HEK293 (cell line): Measurements from ENCODE around the gene FYCO1.

ENCODE experiments used
- CTCF ChIA-PET: fragments of 350-600 bp; formaldehyde crosslinking; extraction: SDS; loops from one replicate; lab custom pipeline; 2021; ENCODE audit warnings: antibody characterized with exemption; lab: Yijun Ruan, JAX
- POLR2A ChIA-PET: fragments of 300-600 bp; formaldehyde crosslinking; extraction: SDS; loops from one replicate; lab custom pipeline; 2020; ENCODE audit warnings: antibody characterized with exemption, inconsistent platforms; lab: Yijun Ruan, JAX
- H3K27ac ChIP-seq: fragments of 200-500 bp; sonication (Bioruptor generic); 2 replicates; pipeline ENCODE4 v1.5.1; 2014; ENCODE audit warnings: low read depth, low read length, control low read depth, inconsistent platforms; ENCODE audit errors: extremely low read depth
- H3K36me3 ChIP-seq, 2 experiments: fragments of 200-500 bp in 1 of 2; sonication (Bioruptor generic) in 1 of 2; 1 replicate in 1 of 2; 2 replicates in 1 of 2; pipeline ENCODE4 v1.5.1; 2014 to 2017; ENCODE audit warnings: inconsistent platforms in 2 of 2, low read length in 2 of 2; ENCODE audit not compliant: control insufficient read depth in 2 of 2, insufficient read depth in 1 of 2
- H3K4me1 ChIP-seq: fragments of 200-500 bp; sonication (Bioruptor generic); 2 replicates; pipeline ENCODE4 v1.5.1; 2014; ENCODE audit warnings: mild to moderate bottlenecking, low read length, inconsistent platforms; ENCODE audit not compliant: control insufficient read depth, insufficient read depth
- H3K4me3 ChIP-seq: 2 replicates; pipeline ENCODE4 v1.5.1; 2011; ENCODE audit warnings: low read depth, mild to moderate bottlenecking, control low read depth, low read length, moderate library complexity
- H3K9me3 ChIP-seq: fragments of 200-500 bp; sonication (Bioruptor generic); 2 replicates; pipeline ENCODE4 v1.5.1; 2014; ENCODE audit warnings: low read depth, low read length, inconsistent platforms; ENCODE audit not compliant: control insufficient read depth, insufficient read depth
- GLIS2 ChIP-seq: fragments of 450-650 bp; formaldehyde crosslinking; IDR thresholded peaks from 2 replicates; pipeline ENCODE4 v1.5.1; 2016; ENCODE audit warnings: missing biosample characterization, missing genetic modification characterization
- MZF1 ChIP-seq: fragments of 450-650 bp; formaldehyde crosslinking; IDR thresholded peaks from 2 replicates; pipeline ENCODE4 v1.5.1; 2017; ENCODE audit warnings: missing biosample characterization, missing genetic modification characterization, borderline replicate concordance
- PRDM1 ChIP-seq: fragments of 450-650 bp; formaldehyde crosslinking; IDR thresholded peaks from 2 replicates; pipeline ENCODE4; 2016; ENCODE audit warnings: missing biosample characterization, missing genetic modification characterization
- YY2 ChIP-seq: fragments of 450-650 bp; formaldehyde crosslinking; IDR thresholded peaks from 2 replicates; pipeline ENCODE4 v1.5.1; 2016; ENCODE audit warnings: missing biosample characterization, missing genetic modification characterization
- ZBTB48 ChIP-seq: fragments of 450-650 bp; formaldehyde crosslinking; IDR thresholded peaks from 2 replicates; pipeline ENCODE4 v1.5.1; 2016; ENCODE audit warnings: missing biosample characterization, missing genetic modification characterization
- ZBTB8A ChIP-seq: fragments of 450-650 bp; formaldehyde crosslinking; IDR thresholded peaks from 2 replicates; pipeline ENCODE4 v1.5.1; 2016; ENCODE audit warnings: missing biosample characterization, missing genetic modification characterization
- ZFP41 ChIP-seq: fragments of 450-650 bp; formaldehyde crosslinking; IDR thresholded peaks from 2 replicates; pipeline ENCODE4 v1.5.1; 2016; ENCODE audit warnings: missing biosample characterization, missing genetic modification characterization, borderline replicate concordance
- ZNF10 ChIP-seq: fragments of 450-650 bp; formaldehyde crosslinking; IDR thresholded peaks from 2 replicates; pipeline ENCODE4 v1.5.1; 2017; ENCODE audit warnings: missing biosample characterization, missing genetic modification characterization
- ZNF175 ChIP-seq: fragments of 450-650 bp; formaldehyde crosslinking; IDR thresholded peaks from 2 replicates; pipeline ENCODE4 v1.5.1; 2016; ENCODE audit warnings: missing biosample characterization, missing genetic modification characterization
- ZNF184 ChIP-seq: fragments of 450-650 bp; IDR thresholded peaks from 2 replicates; pipeline ENCODE4 v1.5.1; 2018; ENCODE audit warnings: missing biosample characterization, mild to moderate bottlenecking, missing genetic modification characterization
- ZNF221 ChIP-seq: fragments of 450-650 bp; formaldehyde crosslinking; IDR thresholded peaks from 2 replicates; pipeline ENCODE4 v1.5.1; 2017; ENCODE audit warnings: missing biosample characterization, missing genetic modification characterization, borderline replicate concordance
- ZNF391 ChIP-seq: fragments of 450-650 bp; formaldehyde crosslinking; IDR thresholded peaks from 2 replicates; pipeline ENCODE4 v1.5.1; 2016; ENCODE audit warnings: low read depth, missing biosample characterization, missing genetic modification characterization, borderline replicate concordance
- ZNF394 ChIP-seq: fragments of 450-650 bp; formaldehyde crosslinking; IDR thresholded peaks from 2 replicates; pipeline ENCODE4 v1.5.1; 2016; ENCODE audit warnings: missing biosample characterization, missing genetic modification characterization, mild to moderate bottlenecking, moderate library complexity, borderline replicate concordance
- ZNF416 ChIP-seq: fragments of 450-650 bp; formaldehyde crosslinking; IDR thresholded peaks from 2 replicates; pipeline ENCODE4 v1.5.1; 2016; ENCODE audit warnings: missing biosample characterization, missing genetic modification characterization
- ZNF514 ChIP-seq: fragments of 450-650 bp; formaldehyde crosslinking; IDR thresholded peaks from 2 replicates; pipeline ENCODE4 v1.5.1; 2016; ENCODE audit warnings: missing biosample characterization, missing genetic modification characterization
- ZNF555 ChIP-seq: fragments of 450-650 bp; formaldehyde crosslinking; conservative IDR thresholded peaks from 2 replicates; pipeline ENCODE4 v1.5.1; 2017; ENCODE audit warnings: missing biosample characterization, mild to moderate bottlenecking, missing genetic modification characterization, inconsistent platforms
- ZNF658 ChIP-seq: fragments of 450-650 bp; formaldehyde crosslinking; IDR thresholded peaks from 2 replicates; pipeline ENCODE4; 2016; ENCODE audit warnings: missing biosample characterization, missing genetic modification characterization
- ZNF785 ChIP-seq: fragments of 450-650 bp; formaldehyde crosslinking; IDR thresholded peaks from 2 replicates; pipeline ENCODE4 v1.5.1; 2016; ENCODE audit warnings: missing biosample characterization, missing genetic modification characterization
- ZSCAN16 ChIP-seq: fragments of 450-650 bp; formaldehyde crosslinking; IDR thresholded peaks from 2 replicates; pipeline ENCODE4 v1.5.1; 2016; ENCODE audit warnings: missing biosample characterization, missing genetic modification characterization
- TF ChIP-seq, protein P1 (sequence below): fragments of 450-650 bp; formaldehyde crosslinking; conservative IDR thresholded peaks from 2 replicates; pipeline ENCODE4 v1.5.1; 2016; ENCODE audit warnings: low read depth, missing biosample characterization, missing genetic modification characterization
- TF ChIP-seq, protein P2 (sequence below): fragments of 450-650 bp; formaldehyde crosslinking; IDR thresholded peaks from 2 replicates; pipeline ENCODE4 v1.5.1; 2016; ENCODE audit warnings: missing biosample characterization, missing genetic modification characterization, low read depth

Gene FYCO1

DNA sequence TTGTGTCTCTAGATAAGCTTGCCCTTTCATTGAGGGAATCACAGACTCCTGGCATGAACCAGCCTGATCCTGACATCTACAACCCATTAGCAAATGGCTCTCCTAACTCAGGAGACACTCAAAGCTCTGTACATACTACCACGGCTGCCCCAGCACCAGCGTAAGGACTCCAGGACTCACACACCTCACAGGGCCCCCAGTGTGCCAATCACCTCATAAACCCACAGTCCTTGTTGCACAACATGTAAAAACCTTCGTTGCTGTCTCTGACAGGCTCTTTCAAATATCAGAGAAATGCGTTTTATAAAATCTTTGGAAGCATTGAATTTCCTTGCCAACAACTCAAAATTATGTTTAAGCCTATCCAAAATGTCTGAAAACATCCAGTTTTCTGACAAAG is 7.3 kb downstream of the FYCO1 start (continued):
- TF ChIP-seq ZFP41 (tag by site-specific recombination) (no peak), ZNF394 (tag by site-specific recombination) (no peak), ZBTB48 (tag by site-specific recombination) (no peak), ZNF10 (tag by site-specific recombination) (no peak), ZNF658 (no peak), ZSCAN16 (tag by site-specific recombination) (no peak)

DNA sequence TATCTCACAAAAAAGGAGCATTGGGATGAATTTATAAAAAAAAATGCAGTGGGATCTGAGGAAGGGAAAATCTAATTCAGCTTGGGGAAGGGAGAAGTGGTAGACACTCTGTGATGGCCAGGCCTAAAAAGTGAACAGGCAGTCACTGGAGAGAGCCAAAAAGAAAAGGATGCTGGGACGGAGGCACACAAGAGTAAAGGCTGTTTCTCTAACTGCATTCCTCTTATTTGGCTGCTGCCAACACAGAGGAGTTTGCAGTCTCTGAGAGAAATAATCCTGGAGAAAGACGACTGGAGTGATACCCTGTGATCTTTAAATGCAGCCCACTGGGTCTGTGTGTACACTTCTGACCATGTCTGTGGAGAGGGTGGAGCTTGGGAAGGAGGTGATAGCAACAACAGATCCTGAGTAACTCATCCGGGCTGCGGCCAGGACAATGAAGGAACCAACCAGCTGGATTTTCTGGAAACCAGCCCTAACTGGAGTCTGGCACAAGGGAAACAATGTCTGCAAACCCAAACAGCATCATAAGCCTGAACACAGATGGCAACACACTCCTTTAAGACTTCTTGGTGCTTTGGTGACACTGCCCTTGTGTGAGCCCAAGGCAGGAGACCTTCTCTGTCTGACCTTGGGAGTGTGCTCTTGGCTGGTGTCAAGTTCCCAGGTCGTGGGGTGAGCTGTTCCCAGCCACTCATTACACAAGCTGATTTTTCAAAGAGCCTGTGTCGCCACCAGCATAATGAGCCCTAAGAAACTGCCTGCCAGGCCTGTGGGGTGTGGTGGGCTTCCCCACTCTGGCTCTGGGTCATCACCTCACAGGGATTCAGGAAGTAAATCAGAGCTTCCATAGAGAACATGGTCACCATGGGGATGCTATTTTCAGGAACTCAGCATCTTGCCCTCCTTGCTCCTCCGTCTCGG is 8.0 kb downstream of the FYCO1 start:
- TF ChIP-seq ZNF416 (no peak), ZBTB8A (tag by site-specific recombination) (no peak), ZNF391 (tag by site-specific recombination) (no peak), ZNF175 (tag by site-specific recombination) (no peak), ZNF184 (tag by site-specific recombination) (no peak), YY2 (tag by site-specific recombination) (no peak), GLIS2 (tag by site-specific recombination) (no peak), ZNF785 (tag by site-specific recombination) (no peak), ZNF221 (tag by site-specific recombination) (no peak), ZNF514 (tag by site-specific recombination) (no peak), MZF1 (tag by site-specific recombination) (no peak), PRDM1 (tag by site-specific recombination) (no peak), ZNF555 (tag by site-specific recombination) (no peak)
- TF ChIP-seq, protein P1, sequence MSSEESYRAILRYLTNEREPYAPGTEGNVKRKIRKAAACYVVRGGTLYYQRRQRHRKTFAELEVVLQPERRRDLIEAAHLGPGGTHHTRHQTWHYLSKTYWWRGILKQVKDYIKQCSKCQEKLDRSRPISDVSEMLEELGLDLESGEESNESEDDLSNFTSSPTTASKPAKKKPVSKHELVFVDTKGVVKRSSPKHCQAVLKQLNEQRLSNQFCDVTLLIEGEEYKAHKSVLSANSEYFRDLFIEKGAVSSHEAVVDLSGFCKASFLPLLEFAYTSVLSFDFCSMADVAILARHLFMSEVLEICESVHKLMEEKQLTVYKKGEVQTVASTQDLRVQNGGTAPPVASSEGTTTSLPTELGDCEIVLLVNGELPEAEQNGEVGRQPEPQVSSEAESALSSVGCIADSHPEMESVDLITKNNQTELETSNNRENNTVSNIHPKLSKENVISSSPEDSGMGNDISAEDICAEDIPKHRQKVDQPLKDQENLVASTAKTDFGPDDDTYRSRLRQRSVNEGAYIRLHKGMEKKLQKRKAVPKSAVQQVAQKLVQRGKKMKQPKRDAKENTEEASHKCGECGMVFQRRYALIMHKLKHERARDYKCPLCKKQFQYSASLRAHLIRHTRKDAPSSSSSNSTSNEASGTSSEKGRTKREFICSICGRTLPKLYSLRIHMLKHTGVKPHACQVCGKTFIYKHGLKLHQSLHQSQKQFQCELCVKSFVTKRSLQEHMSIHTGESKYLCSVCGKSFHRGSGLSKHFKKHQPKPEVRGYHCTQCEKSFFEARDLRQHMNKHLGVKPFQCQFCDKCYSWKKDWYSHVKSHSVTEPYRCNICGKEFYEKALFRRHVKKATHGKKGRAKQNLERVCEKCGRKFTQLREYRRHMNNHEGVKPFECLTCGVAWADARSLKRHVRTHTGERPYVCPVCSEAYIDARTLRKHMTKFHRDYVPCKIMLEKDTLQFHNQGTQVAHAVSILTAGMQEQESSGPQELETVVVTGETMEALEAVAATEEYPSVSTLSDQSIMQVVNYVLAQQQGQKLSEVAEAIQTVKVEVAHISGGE (tag by site-specific recombination): no peak
- TF ChIP-seq, protein P2, sequence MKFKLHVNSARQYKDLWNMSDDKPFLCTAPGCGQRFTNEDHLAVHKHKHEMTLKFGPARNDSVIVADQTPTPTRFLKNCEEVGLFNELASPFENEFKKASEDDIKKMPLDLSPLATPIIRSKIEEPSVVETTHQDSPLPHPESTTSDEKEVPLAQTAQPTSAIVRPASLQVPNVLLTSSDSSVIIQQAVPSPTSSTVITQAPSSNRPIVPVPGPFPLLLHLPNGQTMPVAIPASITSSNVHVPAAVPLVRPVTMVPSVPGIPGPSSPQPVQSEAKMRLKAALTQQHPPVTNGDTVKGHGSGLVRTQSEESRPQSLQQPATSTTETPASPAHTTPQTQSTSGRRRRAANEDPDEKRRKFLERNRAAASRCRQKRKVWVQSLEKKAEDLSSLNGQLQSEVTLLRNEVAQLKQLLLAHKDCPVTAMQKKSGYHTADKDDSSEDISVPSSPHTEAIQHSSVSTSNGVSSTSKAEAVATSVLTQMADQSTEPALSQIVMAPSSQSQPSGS (tag by site-specific recombination): no peak
- Histone ChIP-seq H3K27ac (no peak overlapping the region), H3K4me1 (peaks cover 6% of the 10 kb centered on the region; the same call in 1 of the 2 replicates), H3K4me3 (no peak overlapping the region), H3K9me3 (no peaks in the 10 kb centered on the region), H3K36me3 (peaks cover 0 to 34% of the 10 kb centered on the region in 2 experiments; a peak in 1 of 3 replicates)
- ChIA-PET POLR2A (no interaction called here), CTCF (no interaction called here)
